A549 (cell line): Measurements from ENCODE around the gene ENTPD6. TPM values are rescaled to one million over a fixed set of nuclear protein-coding genes. Genes with fewer than 3 reads are reported as not detected.

ENCODE experiments used
- CBX8 ChIP-seq: fragments of 200-600 bp; sonication (generic); IDR thresholded peaks from 2 replicates; pipeline ENCODE4 v1.6.1; 2016
- EHF ChIP-seq: fragments of 250-450 bp; sonication (Bioruptor Pico); IDR thresholded peaks from 2 replicates; pipeline ENCODE4 v1.5.0; 2020; ENCODE audit warnings: mild to moderate bottlenecking
- FOSL2 ChIP-seq, 2 experiments: fragments of 450-650 bp in 1 of 2; fragments of >200 bp in 1 of 2; sonication (Bioruptor Twin) in 1 of 2; formaldehyde crosslinking; IDR thresholded peaks; 2 replicates each; pipeline versions ENCODE4 v1.5.0 to v1.6.1; 2016 to 2020; ENCODE audit warnings: mild to moderate bottlenecking in 1 of 2, moderate library complexity in 1 of 2
- GATA3 ChIP-seq: IDR thresholded peaks from 2 replicates; pipeline ENCODE4 v1.6.1; 2012; ENCODE audit warnings: borderline replicate concordance
- HDAC2 ChIP-seq: fragments of 200-600 bp; sonication (generic); IDR thresholded peaks from 2 replicates; pipeline ENCODE4 v1.6.1; 2016
- HOXA7 ChIP-seq: fragments of 250-450 bp; sonication (Bioruptor Pico); IDR thresholded peaks from 2 replicates; pipeline ENCODE4 v1.5.0; 2020; ENCODE audit warnings: mild to moderate bottlenecking, moderate library complexity
- HOXB13 ChIP-seq: fragments of 250-450 bp; sonication (Bioruptor Pico); IDR thresholded peaks from 2 replicates; pipeline ENCODE4 v1.5.0; 2020; ENCODE audit warnings: low read depth, mild to moderate bottlenecking, moderate library complexity
- JUNB ChIP-seq: fragments of >200 bp; sonication (Bioruptor Twin); formaldehyde crosslinking; IDR thresholded peaks from 2 replicates; pipeline ENCODE4 v1.6.1; 2016
- MAFK ChIP-seq: fragments of 450-650 bp; IDR thresholded peaks from 2 replicates; pipeline ENCODE4 v1.6.1; 2014; ENCODE audit not compliant: partially characterized antibody
- MAZ ChIP-seq: fragments of 150-350 bp; IDR thresholded peaks from 2 replicates; pipeline ENCODE4 v1.6.1; 2014; ENCODE audit warnings: antibody characterized with exemption, low read depth, low read length, borderline replicate concordance
- MYC ChIP-seq: IDR thresholded peaks from 2 replicates; pipeline ENCODE4 v1.6.1; 2012; ENCODE audit warnings: mild to moderate bottlenecking, inconsistent platforms, low read length, improper control_type of control experiment, borderline replicate concordance
- NPAS2 ChIP-seq: fragments of 250-450 bp; sonication (Bioruptor Pico); IDR thresholded peaks from 2 replicates; pipeline ENCODE4 v1.8.0; 2022; ENCODE audit warnings: mild to moderate bottlenecking, moderate library complexity, borderline replicate concordance
- PHF8 ChIP-seq: fragments of 200-600 bp; sonication (generic); IDR thresholded peaks from 2 replicates; pipeline ENCODE4 v1.6.1; 2016; ENCODE audit warnings: low read depth, mild to moderate bottlenecking, antibody characterized with exemption, moderate library complexity, borderline replicate concordance
- RAD21 ChIP-seq, 2 experiments: fragments of >200 bp in 1 of 2; sonication (Bioruptor Twin) in 1 of 2; formaldehyde crosslinking in 1 of 2; IDR thresholded peaks in 1 of 2; conservative IDR thresholded peaks in 1 of 2; 2 replicates in 1 of 2; 3 replicates in 1 of 2; pipeline ENCODE4 v1.6.1; 2012 to 2018; ENCODE audit warnings: inconsistent platforms in 1 of 2
- RARB ChIP-seq: fragments of 250-450 bp; sonication (Bioruptor Pico); IDR thresholded peaks from 2 replicates; pipeline ENCODE4 v1.8.0; 2021; ENCODE audit warnings: mild to moderate bottlenecking, moderate library complexity
- RFX5 ChIP-seq: fragments of 450-650 bp; IDR thresholded peaks from 2 replicates; pipeline ENCODE4 v1.7.1; 2014; ENCODE audit warnings: antibody characterized with exemption, mild to moderate bottlenecking, moderate library complexity
- RNF2 ChIP-seq: fragments of 200-600 bp; sonication (generic); IDR thresholded peaks from 2 replicates; pipeline ENCODE4 v1.6.1; 2016; ENCODE audit warnings: low read depth, mild to moderate bottlenecking, antibody characterized with exemption, moderate library complexity, borderline replicate concordance
- SMC3 ChIP-seq: fragments of >200 bp; sonication (Bioruptor Twin); formaldehyde crosslinking; IDR thresholded peaks from 3 replicates; pipeline ENCODE4 v1.6.1; 2018; ENCODE audit warnings: inconsistent platforms
- TP53 ChIP-seq: fragments of 250-450 bp; sonication (Bioruptor Pico); IDR thresholded peaks from 2 replicates; pipeline ENCODE4 v1.5.0; 2021; ENCODE audit warnings: mild to moderate bottlenecking, moderate library complexity
- ZC3H11A ChIP-seq: fragments of 450-650 bp; IDR thresholded peaks from 2 replicates; pipeline ENCODE4 v1.6.1; 2014; ENCODE audit warnings: antibody characterized with exemption, mild to moderate bottlenecking
- ZFP36 ChIP-seq: fragments of 450-650 bp; IDR thresholded peaks from 2 replicates; pipeline ENCODE4 v1.6.1; 2014; ENCODE audit warnings: borderline replicate concordance; ENCODE audit not compliant: partially characterized antibody
- ZNF302 ChIP-seq: fragments of 250-450 bp; sonication (Bioruptor Pico); IDR thresholded peaks from 2 replicates; pipeline ENCODE4 v1.9.0; 2021; ENCODE audit warnings: inconsistent platforms, mild to moderate bottlenecking, moderate library complexity
- polyA plus RNA-seq, 4 experiments: library from polyadenylated mRNA; depleted of rRNA in 3 of 4; stranded (reverse); fragments of >200 nt; fragmentation: RNase III in 1 of 4; extraction: RNeasy Plus Mini Kit Qiagen cat#74134 plus additional on column Dnase treatment in 1 of 4; gene quantifications; 2 replicates in 3 of 4; 3 replicates in 1 of 4; pipeline ENCODE4 v1.2.3, GENCODE V29; 2011 to 2017
- TF ChIP-seq, protein P1 (sequence below): fragments of >200 bp; sonication (Bioruptor Twin); formaldehyde crosslinking; IDR thresholded peaks from 3 replicates; pipeline ENCODE4 v1.6.1; 2016
- TF ChIP-seq, protein P2 (sequence below): fragments of 250-450 bp; sonication (Bioruptor Pico); IDR thresholded peaks from 2 replicates; pipeline ENCODE4 v1.5.0; 2021; ENCODE audit warnings: mild to moderate bottlenecking, moderate library complexity, borderline replicate concordance
- TF ChIP-seq, protein P3 (sequence below): fragments of >200 bp; sonication (Bioruptor Twin); formaldehyde crosslinking; IDR thresholded peaks from 2 replicates; pipeline ENCODE4 v1.6.1; 2016
- TF ChIP-seq, protein P4 (sequence below): fragments of 450-650 bp; IDR thresholded peaks from 2 replicates; pipeline ENCODE4 v1.6.1; 2014; ENCODE audit warnings: antibody characterized with exemption
- TF ChIP-seq, protein P5 (sequence below): IDR thresholded peaks from 2 replicates; pipeline ENCODE4 v1.6.1; 2012
- TF ChIP-seq, protein P6 (sequence below): fragments of 200-600 bp; sonication (generic); IDR thresholded peaks from 2 replicates; pipeline ENCODE4 v1.6.1; 2016; ENCODE audit warnings: antibody characterized with exemption, mild to moderate bottlenecking, moderate library complexity

The ENTPD6 gene
- polyA plus RNA-seq, 2 of the 4 experiments (the other 2 are of a cell fraction): 85.7 to 87.0 TPM

DNA sequence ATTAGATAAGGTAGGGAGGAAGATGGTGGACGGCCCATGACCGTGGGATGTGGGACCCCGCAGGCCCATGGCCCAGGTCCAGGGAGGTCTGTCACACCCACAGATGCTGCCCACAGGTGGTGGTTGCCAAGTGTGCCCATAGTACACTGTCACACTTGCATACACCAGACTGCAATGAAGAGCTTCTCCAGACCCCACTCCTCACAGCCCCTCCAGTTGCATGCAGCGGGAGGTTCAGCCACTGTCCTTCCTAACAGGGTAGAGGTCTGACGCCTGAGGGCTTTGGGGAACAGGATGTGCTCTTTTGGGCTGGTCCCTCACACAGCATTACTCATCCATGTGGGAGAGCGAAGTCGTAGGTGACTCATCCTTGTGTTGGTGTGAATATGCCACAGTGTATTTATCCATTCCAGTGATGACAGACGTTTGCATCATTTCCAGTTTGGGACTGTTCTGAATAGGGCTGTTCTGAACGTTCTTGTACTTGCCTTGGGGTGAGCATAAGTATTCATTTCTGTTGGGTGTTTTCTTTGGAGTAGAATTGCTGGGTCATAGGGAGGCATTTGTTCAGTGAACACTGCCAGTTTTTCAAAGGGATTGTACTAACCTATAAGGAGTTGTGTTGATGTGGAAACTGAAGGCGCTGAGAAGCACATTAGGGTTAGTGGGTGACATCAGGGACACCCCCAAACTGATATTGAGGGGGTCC, 42.3 kb downstream of the ENTPD6 start (continued):
- TF ChIP-seq RAD21 (conservative IDR thresholded peaks at IDR 0.05 in 1 of 2, IDR thresholded peaks at IDR 0.05 in 1 of 2) (peak in 1 of 2 experiments; percentile 42; a peak in 3 of 5 replicates), CBX8 (no peak), NPAS2 (CRISPR knock-in tag) (no peak), HDAC2 (no peak), RFX5 (no peak), HOXA7 (CRISPR knock-in tag) (no peak), EHF (CRISPR knock-in tag) (peak; percentile 53; the same call in 1 of the 2 replicates), JUNB (peak; percentile 100), MAFK (peak; percentile 58), ZFP36 (peak; percentile 96), MYC (0 out of 2 replicates have a peak, but pooled peaks have one; percentile 50), RARB (CRISPR knock-in tag) (no peak), RNF2 (no peak), MAZ (no peak), FOSL2 (IDR thresholded peaks at IDR 0.05) (peak; percentile 100), FOSL2 (CRISPR knock-in tag; IDR thresholded peaks at IDR 0.05) (peak; percentile 100), HOXB13 (CRISPR knock-in tag) (no peak; the same call in 1 of the 2 replicates), ZNF302 (CRISPR knock-in tag) (no peak), TP53 (no peak), PHF8 (no peak), SMC3 (peak; percentile 47; the same call in 2 of the 3 replicates), ZC3H11A (no peak), GATA3 (peak; percentile 95)
- TF ChIP-seq, protein P1, sequence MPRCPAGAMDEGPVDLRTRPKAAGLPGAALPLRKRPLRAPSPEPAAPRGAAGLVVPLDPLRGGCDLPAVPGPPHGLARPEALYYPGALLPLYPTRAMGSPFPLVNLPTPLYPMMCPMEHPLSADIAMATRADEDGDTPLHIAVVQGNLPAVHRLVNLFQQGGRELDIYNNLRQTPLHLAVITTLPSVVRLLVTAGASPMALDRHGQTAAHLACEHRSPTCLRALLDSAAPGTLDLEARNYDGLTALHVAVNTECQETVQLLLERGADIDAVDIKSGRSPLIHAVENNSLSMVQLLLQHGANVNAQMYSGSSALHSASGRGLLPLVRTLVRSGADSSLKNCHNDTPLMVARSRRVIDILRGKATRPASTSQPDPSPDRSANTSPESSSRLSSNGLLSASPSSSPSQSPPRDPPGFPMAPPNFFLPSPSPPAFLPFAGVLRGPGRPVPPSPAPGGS: peak; percentile 91; the same call in 2 of the 3 replicates
- TF ChIP-seq, protein P2, sequence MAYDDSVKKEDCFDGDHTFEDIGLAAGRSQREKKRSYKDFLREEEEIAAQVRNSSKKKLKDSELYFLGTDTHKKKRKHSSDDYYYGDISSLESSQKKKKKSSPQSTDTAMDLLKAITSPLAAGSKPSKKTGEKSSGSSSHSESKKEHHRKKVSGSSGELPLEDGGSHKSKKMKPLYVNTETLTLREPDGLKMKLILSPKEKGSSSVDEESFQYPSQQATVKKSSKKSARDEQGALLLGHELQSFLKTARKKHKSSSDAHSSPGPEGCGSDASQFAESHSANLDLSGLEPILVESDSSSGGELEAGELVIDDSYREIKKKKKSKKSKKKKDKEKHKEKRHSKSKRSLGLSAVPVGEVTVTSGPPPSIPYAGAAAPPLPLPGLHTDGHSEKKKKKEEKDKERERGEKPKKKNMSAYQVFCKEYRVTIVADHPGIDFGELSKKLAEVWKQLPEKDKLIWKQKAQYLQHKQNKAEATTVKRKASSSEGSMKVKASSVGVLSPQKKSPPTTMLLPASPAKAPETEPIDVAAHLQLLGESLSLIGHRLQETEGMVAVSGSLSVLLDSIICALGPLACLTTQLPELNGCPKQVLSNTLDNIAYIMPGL (CRISPR knock-in tag): no peak
- TF ChIP-seq, protein P3, sequence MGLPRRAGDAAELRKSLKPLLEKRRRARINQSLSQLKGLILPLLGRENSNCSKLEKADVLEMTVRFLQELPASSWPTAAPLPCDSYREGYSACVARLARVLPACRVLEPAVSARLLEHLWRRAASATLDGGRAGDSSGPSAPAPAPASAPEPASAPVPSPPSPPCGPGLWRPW: peak; percentile 87
- TF ChIP-seq, protein P4, sequence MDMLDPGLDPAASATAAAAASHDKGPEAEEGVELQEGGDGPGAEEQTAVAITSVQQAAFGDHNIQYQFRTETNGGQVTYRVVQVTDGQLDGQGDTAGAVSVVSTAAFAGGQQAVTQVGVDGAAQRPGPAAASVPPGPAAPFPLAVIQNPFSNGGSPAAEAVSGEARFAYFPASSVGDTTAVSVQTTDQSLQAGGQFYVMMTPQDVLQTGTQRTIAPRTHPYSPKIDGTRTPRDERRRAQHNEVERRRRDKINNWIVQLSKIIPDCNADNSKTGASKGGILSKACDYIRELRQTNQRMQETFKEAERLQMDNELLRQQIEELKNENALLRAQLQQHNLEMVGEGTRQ: no peak
- TF ChIP-seq, protein P5, sequence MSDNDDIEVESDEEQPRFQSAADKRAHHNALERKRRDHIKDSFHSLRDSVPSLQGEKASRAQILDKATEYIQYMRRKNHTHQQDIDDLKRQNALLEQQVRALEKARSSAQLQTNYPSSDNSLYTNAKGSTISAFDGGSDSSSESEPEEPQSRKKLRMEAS: peak; percentile 98
- TF ChIP-seq, protein P6, sequence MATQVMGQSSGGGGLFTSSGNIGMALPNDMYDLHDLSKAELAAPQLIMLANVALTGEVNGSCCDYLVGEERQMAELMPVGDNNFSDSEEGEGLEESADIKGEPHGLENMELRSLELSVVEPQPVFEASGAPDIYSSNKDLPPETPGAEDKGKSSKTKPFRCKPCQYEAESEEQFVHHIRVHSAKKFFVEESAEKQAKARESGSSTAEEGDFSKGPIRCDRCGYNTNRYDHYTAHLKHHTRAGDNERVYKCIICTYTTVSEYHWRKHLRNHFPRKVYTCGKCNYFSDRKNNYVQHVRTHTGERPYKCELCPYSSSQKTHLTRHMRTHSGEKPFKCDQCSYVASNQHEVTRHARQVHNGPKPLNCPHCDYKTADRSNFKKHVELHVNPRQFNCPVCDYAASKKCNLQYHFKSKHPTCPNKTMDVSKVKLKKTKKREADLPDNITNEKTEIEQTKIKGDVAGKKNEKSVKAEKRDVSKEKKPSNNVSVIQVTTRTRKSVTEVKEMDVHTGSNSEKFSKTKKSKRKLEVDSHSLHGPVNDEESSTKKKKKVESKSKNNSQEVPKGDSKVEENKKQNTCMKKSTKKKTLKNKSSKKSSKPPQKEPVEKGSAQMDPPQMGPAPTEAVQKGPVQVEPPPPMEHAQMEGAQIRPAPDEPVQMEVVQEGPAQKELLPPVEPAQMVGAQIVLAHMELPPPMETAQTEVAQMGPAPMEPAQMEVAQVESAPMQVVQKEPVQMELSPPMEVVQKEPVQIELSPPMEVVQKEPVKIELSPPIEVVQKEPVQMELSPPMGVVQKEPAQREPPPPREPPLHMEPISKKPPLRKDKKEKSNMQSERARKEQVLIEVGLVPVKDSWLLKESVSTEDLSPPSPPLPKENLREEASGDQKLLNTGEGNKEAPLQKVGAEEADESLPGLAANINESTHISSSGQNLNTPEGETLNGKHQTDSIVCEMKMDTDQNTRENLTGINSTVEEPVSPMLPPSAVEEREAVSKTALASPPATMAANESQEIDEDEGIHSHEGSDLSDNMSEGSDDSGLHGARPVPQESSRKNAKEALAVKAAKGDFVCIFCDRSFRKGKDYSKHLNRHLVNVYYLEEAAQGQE: no peak
